Amniotic epithelial cell (primary cell): Measurements from ENCODE around the gene DCAF12.
"Not testable (repeated sequence)": the region's sequence is repeated elsewhere in the genome, so short reads cannot be mapped to it uniquely, and the experiment has no call there.

Experiments used
- DNase-seq: peaks from one replicate; pipeline ENCODE4 v3.0.0-alpha.2; 2010; ENCODE audit warnings: low read depth

The DCAF12 gene

GRCh38 chr9:34126207-34127034, at the start of gene DCAF12:
Gene DCAF12 (minus strand): TSS chr9:34126698. CDS start chr9:34126431, 267 bp downstream.
- DNase-seq = peak; percentile 88

DNA sequence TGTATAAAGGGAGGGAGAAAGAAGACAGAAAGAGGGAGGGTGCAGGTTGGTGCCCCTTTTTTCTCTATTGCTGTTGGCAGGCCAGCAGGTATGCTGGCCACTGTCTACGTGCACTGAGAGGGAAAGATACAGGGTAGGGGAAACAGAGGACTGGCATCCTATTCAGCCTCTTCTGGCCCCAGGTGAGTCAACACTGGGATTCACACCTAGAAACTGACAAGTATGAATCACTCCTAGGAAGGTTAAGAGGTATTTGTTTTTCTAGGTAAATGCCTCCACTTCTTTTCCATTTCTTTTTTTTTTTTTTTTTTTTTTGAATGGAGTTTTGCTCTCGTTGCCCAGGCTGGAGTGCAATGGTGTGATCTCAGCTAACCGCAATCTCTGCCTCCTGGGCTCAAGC, 49.6 kb upstream of the DCAF12 start:
- DNase-seq = no peak

GRCh38 chr9:34171753-34172535, 45.4 kb upstream of the DCAF12 start:
- DNase-seq = no peak

DNA sequence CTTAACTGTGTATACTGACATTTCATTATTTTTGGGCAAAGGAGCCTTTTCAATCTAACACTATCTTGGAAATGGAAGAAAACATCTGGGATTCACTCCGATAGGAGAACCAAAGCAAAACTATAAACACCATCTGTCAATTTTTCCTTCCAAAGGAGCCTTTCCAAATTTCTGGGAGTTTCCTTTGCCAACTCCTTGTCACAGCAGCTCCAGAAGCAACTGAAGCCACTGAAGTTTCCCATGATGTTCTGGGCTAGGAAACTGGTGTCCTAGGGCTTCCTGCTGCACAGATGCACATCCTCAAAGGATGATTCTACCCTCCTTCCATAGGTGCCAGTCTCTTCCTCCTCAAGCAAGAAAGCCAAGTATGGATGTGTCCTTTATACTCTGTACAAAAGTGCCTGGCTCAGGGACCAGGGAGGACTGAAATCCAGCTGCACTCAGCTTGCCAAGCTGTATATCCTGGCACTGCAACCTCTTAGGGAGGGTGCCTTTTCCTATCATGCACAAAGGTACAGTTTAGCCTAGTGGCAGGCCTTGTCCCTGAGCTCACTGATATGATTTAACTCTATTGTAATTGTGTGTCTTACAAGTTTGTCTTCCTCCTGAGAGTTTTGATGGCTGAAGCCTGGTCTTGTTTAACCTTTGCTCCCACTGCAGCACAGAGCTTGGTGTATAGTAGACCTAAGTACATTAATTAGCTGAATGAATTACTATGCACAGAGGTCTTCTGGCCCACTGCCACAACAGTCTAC, 43.9 kb upstream of the DCAF12 start:
- no peak for DNase-seq

- DNase-seq = no peak
These were observed 42.6 kb upstream of the DCAF12 start for GRCh38 chr9:34169125-34169524.

GRCh38 chr9:34163434-34163833, 36.9 kb upstream of the DCAF12 start:
- DNase-seq = peak; percentile 47

- peak; percentile 95 for DNase-seq
These were observed 31.9 kb upstream of the DCAF12 start for GRCh38 chr9:34158362-34158869.

- DNase-seq = no peak
These were observed 31.4 kb upstream of the DCAF12 start for GRCh38 chr9:34157898-34158297.

GRCh38 chr9:34157318-34157717, 30.8 kb upstream of the DCAF12 start:
- DNase-seq = no peak

GRCh38 chr9:34154057-34154456, 27.6 kb upstream of the DCAF12 start:
- no peak for DNase-seq

- DNase-seq = no peak
These were observed 24.9 kb upstream of the DCAF12 start for GRCh38 chr9:34151398-34151797.

- peak; percentile 33 for DNase-seq
These were observed 18.7 kb upstream of the DCAF12 start for GRCh38 chr9:34145165-34145564.

- DNase-seq = no peak
These were observed 16.6 kb upstream of the DCAF12 start for GRCh38 chr9:34143116-34143515.

GRCh38 chr9:34140853-34141252, 14.4 kb upstream of the DCAF12 start:
- peak; percentile 36 for DNase-seq

DNA sequence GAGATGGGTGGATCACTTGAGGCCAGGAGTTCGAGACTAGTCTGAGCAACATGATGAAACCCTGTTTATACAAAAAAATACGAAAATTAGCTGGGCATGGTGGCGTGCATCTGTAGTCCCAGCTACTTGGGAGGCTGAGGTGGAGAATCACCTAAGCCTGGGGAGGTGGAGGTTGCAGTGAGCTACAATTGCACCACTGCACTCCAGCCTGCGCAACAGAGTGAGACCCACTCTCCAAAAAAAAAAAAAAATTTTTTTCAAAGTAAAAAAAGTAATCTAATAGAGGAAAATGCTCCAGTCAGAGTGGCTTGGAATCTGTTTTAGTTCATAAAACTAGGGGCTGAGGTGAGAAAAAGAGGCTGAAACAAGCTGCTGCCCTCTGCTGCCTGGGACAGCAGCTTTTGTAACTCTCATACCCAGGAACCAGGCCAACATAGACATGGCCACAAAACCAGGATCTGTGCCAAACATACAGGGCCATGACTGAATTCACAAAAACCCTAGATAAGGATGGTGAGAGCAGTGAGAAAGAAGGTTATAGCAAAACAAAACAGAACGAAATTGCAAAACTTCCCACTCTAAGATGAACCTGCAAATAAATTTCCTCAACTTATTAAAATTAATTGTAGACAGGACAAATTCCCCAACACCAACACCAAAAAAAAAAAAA, 13.1 kb upstream of the DCAF12 start:
- peak; percentile 96 for DNase-seq

- DNase-seq = not testable (repeated sequence)
These were observed 12.1 kb upstream of the DCAF12 start for GRCh38 chr9:34138644-34139043.

DNA sequence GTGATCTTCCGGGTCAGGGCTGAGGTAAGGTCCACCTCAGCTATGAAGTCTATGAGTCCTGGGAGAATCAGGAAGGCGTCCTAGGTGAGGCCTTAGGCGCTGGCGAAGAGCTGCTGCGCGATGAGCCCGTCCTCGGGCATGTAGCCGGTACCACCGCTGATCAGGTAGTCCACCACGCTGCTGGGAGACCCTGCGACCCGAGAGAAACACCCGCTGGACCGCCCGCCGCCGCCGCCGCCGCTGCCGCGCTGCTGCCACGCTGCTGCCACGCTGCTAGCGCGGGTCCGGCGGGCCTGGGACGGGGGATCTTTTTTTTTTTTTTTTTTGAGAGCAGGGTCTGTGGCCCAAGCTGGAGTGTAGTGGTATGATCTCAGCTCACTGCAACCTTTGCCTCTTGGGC, 8.0 kb upstream of the DCAF12 start:
- DNase-seq = no peak

DNA sequence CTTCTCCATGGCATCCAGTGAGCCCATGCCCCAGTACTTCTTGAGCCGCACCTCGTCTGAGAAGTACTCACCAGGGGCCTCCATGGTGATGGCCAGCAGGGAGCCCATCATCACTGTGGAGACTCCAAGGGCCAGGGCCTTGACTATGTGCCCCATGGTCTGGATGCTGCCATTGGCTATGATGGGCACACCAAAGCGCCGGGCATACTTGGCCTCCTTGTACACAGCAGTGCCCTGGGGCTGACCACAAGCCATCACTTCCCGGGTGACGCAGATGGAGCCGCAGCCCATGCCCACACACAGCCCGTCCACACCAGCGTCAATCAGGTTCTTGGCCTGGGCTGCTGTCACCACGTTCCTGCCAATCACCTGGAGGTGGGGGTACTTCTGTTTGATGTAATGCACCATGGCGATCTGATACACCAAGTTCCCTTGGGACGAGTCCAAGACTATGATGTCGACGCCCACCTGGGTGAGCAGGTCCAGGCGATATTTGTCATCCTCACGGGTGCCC, 7.0 kb upstream of the DCAF12 start:
- no peak for DNase-seq

GRCh38 chr9:34131571-34131970, 5.1 kb upstream of the DCAF12 start:
- DNase-seq = no peak

DNA sequence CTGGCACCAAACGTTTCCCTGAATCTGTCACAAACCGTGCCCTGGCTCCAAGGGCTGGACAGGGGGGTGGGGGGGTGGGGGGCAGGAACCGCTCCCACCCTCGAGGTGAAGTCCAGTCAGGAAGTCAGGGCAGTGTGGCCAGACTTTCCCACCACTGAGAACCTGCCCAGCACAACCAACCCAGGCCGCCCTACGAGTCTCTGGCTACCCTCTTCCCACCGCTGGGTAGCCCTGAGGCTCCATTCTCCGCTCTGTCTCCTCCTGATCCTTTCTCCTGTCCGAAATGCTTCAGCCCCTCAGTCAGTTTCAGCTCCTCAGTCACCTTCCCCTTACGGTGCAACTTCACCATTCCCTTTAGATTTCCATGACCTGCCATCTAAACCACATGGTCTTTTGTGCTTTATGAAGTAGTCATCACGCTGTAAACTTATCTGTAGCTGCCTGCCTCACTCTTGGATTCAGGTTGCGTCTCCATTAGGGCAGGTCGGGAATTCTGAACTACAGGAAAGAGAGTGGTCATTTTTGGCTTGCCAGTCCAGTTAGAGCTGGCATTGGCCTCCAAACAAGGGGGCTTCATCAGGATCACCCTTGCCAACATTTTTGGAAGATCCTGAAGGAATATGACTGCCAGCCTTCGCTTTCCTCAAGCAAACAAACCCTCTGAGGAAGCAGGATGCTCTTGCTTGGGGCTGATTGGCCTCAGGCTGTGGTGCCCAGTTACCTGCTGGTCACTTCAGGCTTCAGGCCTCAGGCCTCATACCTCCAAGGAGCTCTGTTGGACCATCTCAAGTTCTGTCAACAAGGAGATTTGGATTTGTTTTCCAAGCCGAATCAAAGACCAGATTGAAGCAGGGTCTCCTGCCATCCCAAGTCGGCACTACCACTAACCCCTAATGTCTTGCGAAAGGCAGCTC, 794 bp upstream of the DCAF12 start:
- DNase-seq = no peak
